ENCODE data around the gene PHF21B. TPM values are rescaled to one million over a fixed set of nuclear protein-coding genes. Genes with fewer than 3 reads are reported as not detected.
A peak's percentile ranks its signal among the peaks of the same experiment; 100 is the strongest.
"Not testable (repeated sequence)": the region's sequence is repeated elsewhere in the genome, so short reads cannot be mapped to it uniquely, and the experiment has no call there.

The PHF21B gene
- total RNA-seq, 1 donor from 2014 or later = not detected

DNA sequence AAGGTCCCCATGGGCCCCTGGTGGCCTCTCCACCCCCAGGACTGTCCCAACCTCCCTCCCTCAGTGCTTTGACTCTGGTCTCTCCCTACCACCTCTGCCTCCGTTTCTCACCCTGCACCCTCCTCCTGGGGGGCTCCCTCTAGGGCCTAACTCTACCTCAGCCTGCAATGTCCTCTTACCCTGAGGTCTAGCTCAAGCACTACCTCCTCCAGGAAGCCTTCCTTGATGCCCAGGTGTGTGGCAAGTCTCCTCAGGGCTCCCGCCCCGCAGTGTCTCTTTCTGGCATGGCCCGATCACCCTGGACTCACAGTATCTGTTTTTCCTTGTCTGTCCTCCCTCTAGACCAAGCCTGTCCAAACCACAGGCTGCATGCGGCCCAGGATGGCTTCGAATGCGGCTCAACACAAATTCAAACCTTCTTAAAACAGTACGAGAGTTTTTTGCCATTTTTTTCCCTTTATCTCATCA lies 90.8 kb downstream of the PHF21B start:
- DNase-seq (ENCODE audit: low read depth in 2 of 2) = no peak

DNA sequence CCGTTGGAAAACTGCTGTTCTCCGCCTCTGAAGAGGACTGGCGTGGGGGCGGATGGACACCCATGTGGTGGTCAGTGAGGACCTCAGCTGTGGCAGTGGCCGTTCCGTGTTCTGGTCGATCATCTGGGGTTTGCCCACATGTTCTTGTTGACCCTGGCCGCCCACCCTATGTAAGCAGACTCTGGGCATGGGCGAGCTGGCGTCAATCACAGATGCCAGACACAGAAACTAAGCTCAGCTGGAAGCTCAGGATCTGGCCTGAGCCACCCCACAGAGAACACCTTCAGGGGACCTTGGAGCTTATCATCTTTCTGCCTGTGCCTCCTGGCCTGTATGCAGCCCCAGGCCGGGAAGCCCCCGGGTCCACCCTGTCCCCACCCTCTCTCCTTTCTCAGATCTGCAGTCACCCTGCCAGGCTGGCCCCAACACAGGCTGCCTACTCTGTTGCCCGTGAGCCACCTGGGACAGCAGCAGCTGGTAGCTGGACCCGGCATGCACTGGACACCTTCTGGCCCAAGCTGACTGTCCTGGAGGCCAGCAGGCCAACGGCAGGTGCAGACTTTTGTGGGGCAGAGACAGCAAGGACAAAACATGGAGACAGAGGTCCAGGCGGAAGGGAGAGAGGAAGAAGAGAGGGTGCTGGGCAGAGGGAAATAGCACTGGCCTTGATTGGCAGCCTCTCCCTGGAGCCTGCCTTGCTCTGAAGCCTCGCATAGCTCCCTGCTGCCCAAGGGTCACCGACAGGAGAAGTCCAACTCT lies 91.5 kb downstream of the PHF21B start:
- DNase-seq (ENCODE audit: low read depth in 2 of 2) = no peak

DNA sequence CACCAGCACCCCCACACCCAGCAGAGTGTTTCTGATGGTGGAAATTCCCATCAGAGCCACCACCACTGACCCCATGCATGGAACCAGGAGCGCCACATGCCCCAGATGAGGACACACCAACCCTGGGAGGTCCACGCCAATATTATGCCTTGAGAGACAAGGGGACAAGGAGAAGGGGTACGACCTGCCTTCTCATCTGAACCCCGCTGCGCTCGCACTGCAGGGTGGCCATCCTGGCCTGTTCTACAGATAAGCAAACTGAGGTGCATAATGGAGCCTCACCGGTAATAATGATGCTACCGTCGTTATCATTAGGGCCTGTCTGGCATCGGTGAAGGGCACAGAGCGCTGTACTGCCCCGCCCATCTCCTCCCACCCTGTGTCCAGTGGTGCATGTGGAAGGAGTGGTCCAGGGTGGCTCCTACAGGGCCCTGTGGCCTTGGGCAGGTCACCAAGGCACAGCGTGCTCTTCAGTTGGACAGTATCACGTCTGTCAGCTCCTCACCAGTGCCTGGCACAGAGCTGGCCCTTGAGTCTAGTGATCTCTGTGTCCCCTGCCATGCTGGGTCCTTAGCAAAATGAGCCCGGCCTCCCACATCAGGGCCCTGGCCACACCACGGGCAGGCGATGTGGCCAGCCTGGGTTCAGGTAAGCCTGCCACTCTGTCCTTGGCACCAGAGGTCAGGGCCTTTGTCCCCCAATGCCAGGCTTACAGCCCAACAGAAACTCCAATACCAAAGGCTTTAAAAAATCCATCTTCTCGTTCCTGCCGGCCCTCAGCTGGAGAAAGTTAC lies 92.2 kb downstream of the PHF21B start:
- no peak for DNase-seq (ENCODE audit: low read depth in 2 of 2)

DNA sequence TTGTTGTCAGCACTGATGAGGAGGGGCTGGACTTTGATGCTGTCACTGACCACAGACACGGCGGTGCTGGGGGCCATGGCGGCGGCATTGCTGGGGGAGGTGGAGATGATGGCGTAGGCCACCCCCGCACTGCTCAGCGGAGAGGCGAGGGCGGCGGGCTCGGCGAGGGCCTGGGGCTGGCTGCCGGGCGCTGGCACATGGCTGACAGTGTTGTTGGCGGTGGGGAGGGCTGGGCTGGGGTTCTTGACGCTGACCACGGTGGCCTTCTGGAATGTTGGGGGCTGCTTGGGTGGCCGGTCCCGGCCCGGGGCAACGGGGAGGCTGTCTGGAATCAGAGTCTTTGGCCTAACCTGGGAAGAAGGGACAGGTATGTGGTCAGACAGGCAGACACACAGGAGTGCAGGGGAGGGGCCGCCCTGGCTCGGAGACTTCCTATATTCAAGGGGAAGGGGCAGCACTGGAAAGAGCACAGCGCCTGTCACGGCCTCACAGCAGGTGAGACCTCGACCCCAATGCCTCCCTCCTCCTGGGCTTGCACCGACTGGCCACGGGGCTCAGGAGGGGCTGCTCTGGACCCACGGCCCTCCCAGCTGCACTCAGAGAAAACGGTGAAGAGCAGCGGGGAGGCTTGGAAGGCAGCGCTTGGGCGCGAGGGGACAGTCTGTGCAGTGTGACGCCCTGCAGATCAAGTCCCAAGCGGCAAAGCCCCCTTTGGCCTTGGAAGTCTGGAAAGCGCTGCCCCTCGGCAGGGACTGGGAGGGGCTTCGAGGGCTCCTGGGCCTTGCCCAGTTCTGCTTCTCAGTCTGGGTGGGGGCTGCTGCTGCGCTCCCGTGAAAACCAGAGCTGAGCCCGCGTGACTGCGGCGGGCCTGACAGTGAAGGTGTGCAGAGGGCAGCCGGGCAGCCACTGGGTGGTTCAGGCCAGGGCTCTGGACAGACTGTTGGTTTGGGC lies 93.2 kb downstream of the PHF21B start:
- no peak for DNase-seq (ENCODE audit: low read depth in 2 of 2)

DNA sequence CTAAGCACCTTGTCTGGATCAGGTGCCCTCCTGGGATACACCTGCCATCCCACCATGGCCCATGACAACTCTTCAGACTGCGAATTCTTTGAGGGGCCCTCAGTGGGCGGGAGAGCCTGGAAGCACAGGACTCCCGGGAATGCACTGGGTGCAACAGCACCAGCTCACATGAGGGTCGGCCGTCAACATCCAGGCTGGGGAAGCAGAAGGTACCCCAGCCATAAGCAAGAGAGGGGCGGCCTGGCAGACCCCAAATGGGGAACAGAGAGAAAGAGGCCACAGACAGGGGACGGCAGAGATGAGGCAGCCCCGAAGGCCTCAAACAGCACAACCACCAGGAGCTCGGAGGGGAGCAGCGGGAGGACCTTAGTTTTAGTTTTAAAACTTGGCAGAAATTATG lies 94.4 kb downstream of the PHF21B start:
- no peak for DNase-seq (ENCODE audit: low read depth in 2 of 2)

DNA sequence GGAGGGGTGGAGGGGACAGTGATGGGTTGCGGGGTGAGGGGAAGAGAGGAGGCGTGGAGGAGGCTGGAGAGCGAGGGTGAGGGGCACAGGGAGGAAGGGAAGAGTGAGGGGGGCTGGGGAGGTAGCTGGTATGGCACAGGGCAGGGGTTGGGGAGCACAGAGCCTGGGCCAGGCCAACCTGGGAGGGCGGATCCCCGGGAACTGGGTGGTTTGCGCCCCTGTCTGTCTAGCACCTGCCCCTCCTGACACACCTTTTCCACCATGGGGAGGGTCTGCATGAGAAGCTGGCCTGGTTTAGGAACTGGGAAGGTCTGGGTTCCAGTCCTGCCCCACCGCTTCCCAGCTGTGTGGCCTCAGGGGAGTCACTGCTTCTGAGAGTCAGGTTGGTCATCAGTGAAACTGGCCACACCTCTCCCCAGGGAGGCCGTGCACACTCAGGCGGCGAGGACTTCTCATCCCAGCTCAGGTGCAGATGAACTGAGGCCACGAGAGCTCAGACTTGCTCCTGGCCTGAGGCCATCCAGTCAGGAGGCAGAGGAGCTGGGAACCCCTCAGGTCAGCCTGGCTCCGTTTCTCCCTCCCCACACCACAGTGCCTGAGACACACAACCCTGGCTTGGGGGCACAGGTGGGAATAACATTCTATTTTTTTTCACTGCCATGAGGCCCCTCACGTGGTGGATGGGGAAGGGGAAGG lies 95.6 kb downstream of the PHF21B start:
- no peak for DNase-seq (ENCODE audit: low read depth in 2 of 2)

DNA sequence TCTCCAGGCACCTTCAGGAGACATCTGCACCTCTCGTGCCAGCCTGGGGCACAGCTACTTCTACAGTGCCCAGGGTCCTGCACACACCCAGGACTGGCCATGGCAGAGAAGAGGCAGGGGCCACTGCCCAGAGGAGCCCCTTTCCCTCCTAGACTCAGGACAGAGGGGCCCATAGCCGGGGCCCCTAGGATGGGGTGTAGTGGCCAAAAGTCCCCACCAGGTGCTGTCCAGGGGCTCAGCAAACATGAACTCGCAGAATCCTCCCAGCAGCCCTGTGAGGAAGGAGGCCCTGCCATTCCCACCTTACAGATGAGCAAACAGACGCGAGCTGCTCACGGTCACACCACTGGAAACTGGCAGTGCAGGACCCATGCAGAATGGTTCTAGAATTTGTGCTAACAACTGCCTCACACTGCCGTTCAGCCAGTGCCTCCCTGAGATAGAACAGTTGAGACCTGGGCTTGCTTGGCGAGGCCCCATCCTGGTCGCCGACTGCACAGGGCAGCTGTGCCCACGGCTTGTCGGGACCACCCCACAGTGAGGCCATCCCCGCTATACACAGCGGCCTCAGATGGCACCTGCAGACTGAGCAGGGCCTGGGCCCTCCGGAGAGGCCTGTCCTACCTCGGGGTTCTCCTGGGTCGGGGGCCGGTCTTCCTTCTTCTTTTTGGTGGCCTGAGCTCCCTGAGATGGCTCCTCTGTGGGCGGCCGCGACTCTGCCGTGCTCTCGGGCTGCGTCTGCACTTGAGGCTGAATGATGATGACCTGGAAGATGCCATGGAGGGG lies 96.4 kb downstream of the PHF21B start:
- no peak for DNase-seq (ENCODE audit: low read depth in 2 of 2)

DNA sequence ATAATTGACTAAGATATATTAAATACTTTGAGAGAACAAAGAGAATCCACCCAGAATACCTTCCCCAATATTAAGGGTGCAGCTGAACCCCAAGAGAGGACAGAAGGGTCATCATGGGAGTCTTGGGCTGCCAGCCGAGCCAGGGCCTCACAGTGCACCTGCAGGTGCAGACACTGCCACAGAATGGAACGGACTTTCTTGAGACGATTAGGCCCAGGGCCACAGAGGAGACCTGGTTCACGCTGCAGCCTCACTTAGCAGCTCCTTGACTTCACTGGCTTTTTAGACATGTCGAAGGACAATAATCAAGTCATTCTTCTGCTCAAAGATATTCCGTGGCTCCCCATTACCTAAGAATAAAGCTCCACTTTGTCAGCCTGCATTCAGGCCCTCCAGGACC lies 100.6 kb downstream of the PHF21B start:
- DNase-seq (ENCODE audit: low read depth in 2 of 2) = no peak

DNA sequence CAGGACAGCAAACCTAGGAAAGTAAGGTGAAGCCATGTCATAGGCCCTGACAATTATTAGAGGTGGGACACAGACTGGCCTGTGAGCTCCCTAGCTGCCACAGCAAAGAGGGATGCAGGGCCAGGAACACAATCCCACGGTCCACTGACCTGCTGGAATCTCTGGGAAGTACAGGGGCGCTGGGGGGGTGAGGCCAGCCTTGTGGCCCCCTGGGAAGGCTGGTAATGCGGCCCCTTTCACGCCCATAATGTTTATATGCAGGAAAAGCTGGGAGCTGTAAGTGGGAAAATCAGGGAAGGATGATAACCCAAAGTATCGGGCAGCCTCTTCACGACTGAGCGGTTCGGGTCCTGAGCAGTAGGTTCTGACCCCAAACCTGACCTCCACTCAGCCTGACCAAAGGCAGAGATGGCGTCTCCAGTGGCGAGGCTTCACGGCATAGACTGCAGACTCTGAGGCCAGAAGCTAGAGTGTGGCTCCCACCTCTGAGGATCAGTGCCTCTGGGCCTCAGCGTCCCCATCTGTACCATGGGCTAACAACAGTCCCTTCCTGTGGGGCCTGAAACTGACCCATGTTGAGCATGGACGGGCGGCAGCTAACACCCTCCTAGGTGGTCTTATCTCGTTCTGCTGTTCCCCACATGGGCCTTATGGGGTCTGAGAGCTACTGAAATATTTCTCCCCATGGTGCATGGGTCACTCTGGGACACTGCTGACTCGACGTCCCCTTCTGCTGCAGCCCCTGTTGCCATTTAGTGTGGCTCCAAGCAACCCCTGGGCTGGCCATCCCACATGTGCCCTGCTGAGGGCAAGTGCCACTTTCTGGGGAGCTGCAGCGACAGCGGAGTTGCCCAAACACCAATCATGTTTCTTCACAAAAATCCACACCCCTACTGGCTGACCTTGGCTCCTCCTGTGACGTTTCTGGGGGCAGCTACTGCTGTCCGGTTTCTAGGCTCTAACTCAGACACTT lies 101.8 kb downstream of the PHF21B start:
- no peak for DNase-seq (ENCODE audit: low read depth in 2 of 2)

DNA sequence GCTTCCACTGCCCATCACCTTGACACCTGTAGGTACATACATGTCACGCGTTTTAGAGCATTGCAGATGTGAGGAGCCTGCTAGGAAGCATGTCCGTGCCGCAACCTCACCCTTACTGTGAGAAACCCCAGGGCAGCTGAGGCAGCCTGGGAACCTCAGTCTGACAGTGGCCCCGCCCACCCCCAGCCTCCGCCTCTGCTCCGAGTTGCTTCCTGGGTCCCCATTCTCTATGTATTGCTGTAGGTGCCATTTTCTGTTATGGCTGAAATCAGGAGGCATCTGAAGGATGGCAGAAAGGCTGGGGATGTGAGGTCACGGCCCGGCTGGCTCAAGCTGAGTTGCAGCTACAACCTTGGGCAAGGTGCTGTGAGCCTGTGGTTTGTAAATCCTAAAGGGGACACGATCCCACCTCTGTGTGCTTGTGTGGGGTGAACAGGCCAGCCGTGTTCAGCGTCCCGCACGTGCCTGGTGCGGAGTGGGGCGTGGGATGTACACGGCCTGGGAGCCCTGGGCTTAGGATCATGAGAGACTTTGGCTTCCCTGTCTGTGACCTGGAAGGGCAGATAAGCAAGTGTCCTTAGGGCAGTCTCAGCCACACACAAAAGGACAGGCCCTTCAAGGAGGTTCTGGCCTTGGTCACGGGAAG lies 102.7 kb downstream of the PHF21B start:
- DNase-seq (ENCODE audit: low read depth in 2 of 2) = no peak

DNA sequence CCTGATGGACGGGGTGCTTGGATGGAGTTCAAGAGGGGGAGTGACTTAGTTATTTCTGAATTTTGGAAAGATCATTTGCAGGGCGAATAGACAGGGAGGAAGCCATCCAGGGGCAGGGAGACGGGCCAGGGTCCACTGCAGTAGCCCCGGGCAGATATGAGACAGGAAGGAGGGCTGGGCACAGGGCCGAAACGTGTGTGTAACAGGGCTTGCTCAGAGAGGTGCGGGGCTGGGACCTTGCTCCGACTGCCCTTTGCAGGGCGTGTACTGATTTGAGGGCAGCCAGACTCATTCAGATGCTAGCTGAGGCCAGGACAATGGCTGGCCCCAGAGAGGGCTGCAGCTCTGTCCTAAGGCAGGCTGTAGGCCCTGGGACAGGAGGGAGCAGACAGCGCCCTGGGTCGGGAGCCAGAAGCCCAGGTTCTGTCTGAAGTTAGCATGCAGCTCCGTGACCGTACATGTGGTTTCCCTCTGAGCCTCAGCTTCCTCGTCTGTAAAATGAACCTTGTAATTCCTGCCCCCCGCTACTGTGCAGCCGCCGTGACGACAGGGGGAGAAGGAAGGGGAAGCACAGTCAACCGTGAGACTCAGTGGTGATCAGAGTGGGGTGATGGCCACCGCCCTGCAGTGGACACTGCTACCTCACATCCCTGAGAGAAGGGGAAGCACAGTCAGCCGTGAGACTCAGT lies 103.4 kb downstream of the PHF21B start:
- DNase-seq (ENCODE audit: low read depth in 2 of 2) = no peak

DNA sequence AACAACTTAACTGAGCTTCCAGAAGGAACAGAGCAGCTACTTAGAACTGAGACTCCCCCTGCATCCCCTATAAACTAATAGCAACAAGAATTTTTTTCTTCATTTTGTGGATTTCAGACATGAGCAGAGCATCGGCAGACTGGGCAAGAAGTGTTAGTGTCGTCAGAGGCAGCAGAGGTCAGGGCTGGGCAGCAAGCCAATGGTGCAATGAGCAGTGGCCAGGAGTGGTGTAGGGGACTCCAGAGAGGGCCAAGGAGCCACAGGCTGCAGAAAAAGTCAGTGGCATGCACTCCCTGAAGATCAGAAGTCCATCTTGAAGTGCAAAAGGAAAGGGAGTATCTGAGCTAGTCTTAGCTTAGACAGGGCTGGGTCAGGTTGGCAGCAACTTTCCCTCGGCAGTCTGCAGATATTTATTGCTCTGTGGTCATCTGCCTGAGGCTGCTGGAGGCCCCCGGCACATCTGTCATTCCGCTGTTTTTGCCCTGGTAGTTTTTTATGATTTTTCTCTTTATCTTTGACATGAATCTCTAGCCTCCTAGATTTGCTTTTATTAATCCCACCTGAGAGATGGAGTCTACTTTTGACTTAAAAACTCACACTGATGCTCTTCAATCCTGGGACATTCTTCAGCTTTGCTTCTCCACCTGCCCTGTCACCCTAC lies 105.2 kb downstream of the PHF21B start:
- DNase-seq (ENCODE audit: low read depth in 2 of 2) = not testable (repeated sequence)

DNA sequence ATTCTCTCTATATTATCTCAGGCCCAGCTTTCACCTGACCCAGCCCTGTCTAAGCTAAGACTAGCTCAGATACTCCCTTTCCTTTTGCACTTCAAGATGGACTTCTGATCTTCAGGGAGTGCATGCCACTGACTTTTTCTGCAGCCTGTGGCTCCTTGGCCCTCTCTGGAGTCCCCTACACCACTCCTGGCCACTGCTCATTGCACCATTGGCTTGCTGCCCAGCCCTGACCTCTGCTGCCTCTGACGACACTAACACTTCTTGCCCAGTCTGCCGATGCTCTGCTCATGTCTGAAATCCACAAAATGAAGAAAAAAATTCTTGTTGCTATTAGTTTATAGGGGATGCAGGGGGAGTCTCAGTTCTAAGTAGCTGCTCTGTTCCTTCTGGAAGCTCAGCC lies 106.6 kb downstream of the PHF21B start:
- not testable (repeated sequence) for DNase-seq (ENCODE audit: low read depth in 2 of 2)

DNA sequence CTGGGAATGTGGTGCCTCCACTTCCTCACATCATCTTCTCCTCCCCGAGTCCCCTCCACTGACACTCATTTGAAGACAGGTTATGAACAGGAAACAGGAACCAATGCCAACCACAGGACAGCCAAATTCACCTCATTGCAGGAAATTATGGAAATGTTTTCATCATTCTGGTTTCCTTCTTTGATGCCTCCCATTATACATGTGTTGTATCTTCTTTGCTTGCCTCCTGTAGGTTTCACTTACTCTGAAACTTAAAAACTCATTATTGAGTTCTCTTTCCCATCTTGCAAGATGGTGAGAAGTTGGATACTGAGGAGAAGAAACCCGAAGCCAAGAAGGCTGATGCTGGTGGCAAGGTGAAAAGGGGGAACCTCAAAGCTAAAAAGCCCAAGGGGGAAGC lies 108.5 kb downstream of the PHF21B start:
- peak; percentile 15 to 31 for DNase-seq (ENCODE audit: low read depth in 2 of 2)

DNA sequence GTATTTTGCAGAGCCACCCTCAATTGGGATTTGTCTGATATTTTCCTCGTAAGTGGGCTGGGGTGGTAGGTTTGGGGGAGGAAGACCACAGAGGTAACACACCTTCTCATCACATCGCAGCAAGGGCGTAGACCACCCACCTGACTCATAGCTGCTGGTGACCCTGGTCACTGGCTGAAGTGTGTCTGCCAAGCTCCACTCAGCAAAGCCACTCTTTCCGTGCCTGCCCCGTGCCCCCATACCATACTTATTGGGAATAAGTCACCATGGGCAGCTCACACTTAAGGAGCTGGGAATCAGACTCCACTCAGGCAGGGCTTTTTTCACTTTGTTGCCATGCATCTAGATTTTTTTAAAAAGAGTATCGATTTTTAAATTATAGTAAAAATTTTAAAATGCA lies 111.6 kb downstream of the PHF21B start:
- DNase-seq (ENCODE audit: low read depth in 2 of 2) = no peak

DNA sequence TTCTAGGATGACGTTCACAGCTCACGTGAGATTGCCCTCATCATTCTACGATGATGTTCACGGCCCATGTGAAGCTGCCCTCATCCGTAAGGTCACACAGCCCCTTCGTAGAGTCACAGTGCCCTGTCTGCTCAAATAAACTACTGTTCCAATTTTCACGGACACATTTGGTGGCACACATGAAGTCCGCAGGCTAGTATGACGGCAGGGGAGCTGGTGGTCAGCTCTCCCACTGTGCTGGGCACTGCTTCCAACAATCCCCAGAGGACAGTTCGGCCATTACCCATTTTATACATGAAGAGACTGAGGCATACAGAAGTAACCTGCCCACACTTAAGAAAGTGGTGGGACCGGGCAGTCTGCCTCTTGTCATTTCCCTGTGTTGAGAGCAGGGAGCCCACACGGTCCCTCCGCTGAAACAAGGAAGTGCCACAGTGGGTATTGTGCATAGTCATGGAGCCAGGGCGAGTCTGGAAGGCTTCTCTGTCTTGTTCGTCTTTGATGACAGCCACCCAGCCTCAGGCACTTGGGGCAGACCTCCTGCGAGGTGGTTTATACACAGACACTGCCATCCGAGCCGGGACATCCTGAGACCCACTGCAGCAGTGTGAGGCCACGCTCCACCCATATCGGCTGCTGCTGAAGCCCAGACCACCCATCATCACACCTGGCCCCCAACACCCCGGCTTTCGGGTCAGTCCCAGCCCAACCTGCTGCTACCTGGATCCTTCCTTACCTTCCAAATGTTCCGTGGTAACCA lies 114.3 kb downstream of the PHF21B start:
- no peak for DNase-seq (ENCODE audit: low read depth in 2 of 2)

DNA sequence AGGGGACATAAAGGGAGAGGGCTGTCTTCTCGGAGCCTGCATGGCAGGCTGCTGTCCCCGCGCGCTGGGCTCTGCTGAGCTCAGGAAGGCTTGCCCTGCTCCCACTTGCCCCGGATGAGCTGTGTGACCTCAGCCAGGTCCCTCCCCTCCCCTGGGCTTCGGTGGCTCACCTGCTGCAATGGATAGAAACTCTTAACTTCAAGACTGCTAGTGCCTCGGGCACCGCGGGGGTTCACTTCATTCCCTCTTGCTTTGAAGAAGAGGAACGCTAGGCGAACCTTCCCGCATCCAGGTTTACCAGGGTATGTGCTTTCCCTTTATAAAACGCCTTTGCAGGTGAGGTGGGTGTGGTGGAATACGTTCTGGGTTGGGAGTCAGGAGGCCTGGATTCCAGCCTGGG lies 115.0 kb downstream of the PHF21B start:
- no peak for DNase-seq (ENCODE audit: low read depth in 2 of 2)

Measured in lung microvascular endothelial cell (primary cell).